ENCODE data around the gene CPSF2.
A peak's percentile ranks its signal among the peaks of the same experiment; 100 is the strongest.

CPSF2 gene

DNA sequence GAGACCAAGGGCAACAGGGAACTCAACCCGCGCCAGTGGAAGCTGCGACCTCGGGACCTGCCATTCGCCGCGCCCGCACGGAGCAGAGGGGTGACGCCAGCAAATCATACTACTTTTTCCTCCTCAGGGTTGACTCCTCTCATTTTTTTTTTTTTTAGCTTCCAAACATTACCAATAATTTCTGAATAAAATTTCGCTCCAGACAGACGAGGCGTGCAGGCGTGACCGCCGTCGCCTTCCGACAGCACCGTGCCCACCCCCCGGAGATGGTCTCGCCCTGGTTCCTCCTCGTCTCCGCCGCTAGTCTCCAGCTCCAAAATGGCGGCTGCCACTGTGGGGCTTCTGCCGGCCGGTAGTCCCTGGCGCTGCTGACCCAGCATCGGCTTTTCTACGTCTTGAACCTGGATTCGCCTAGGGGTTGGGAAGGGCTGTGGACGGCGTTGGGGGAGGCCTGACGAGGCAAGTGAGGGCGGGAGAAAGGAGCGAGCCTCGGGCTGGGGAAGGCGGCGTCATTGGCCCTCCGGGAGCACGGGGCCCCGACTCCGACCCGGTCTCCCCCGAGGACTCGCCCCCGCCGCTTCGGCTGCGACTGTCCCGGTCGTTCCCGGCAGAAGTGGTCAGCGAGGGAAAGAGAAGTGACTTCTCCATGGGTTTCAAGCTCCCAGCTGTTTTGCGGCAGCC, at the start of gene CPSF2, which contains the start of gene NDUFB1:
Gene CPSF2 (plus strand): TSS at position 300 of the 681 bp plus-strand sequence. CDS start 9,016 bp downstream, outside the sequence.
Gene NDUFB1 (minus strand): TSS at position 37 of the 681 bp plus-strand sequence. CDS start 4,069 bp downstream, outside the sequence.
- H3K4me1 ChIP-seq (ENCODE audit: control insufficient read depth in 5 of 5, insufficient read depth in 5 of 5, low read length in 5 of 5), result peaks cover 0 to 28% (median 16%) of the 10 kb centered on the region in 5 donors
- H3K27me3 ChIP-seq (ENCODE audit: control insufficient read depth in 5 of 5, insufficient read depth in 4 of 5, low read length in 5 of 5), result no peaks in the 10 kb centered on the region
- H3K9ac ChIP-seq (ENCODE audit: low read length in 5 of 5), result peak within 1 kb of the TSS; percentile 93 to 100 (median 99)
- no peaks in the 10 kb centered on the region for H3K9me3 ChIP-seq (ENCODE audit: control insufficient read depth in 5 of 5, low read length in 5 of 5)
- peak within 1 kb of the TSS; percentile 82 to 98 (median 95) for H3K4me3 ChIP-seq (ENCODE audit: low read depth in 1 of 5, low read length in 5 of 5)
- peak within 1 kb of the TSS; percentile 97 for H3K27ac ChIP-seq (ENCODE audit: low read depth, low read length)
- H3K36me3 ChIP-seq (ENCODE audit: control insufficient read depth in 5 of 5, insufficient read depth in 5 of 5, low read length in 5 of 5), result peaks cover 1 to 16% (median 5%) of the 10 kb centered on the region in 5 donors

DNA sequence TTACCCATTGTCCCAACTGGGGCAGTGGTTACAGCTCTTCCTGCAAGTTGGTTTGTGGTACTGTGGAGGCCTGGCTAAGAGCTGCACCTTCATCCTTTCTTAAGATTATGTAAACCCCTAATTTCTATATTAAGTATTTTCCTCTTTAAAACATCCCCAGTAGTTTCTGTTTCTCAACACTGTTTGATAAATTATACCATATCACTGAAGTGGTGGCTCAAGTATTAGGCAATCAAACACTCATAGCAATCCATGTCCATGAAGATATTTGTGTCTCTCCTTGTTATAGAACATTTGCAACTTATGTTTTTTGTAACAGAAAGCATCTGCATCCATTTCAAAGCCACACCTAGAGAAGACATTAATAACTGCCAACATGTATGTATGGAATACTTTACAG, 47.2 kb upstream of the CPSF2 start:
- Histone ChIP-seq H3K36me3 (ENCODE audit: control insufficient read depth in 5 of 5, insufficient read depth in 5 of 5, low read length in 5 of 5) (peaks cover 12 to 41% (median 24%) of the 10 kb centered on the region in 5 donors), H3K4me1 (ENCODE audit: control insufficient read depth in 5 of 5, insufficient read depth in 5 of 5, low read length in 5 of 5) (peaks cover 0 to 16% (median 0%) of the 10 kb centered on the region in 5 donors), H3K9me3 (ENCODE audit: control insufficient read depth in 5 of 5, low read length in 5 of 5) (no peaks in the 10 kb centered on the region), H3K4me3 (ENCODE audit: low read depth in 1 of 5, low read length in 5 of 5) (no peak overlapping the region), H3K27ac (ENCODE audit: low read depth, low read length) (no peak overlapping the region), H3K27me3 (ENCODE audit: control insufficient read depth in 5 of 5, insufficient read depth in 4 of 5, low read length in 5 of 5) (no peaks in the 10 kb centered on the region), H3K9ac (ENCODE audit: low read length in 5 of 5) (no peak overlapping the region)

DNA sequence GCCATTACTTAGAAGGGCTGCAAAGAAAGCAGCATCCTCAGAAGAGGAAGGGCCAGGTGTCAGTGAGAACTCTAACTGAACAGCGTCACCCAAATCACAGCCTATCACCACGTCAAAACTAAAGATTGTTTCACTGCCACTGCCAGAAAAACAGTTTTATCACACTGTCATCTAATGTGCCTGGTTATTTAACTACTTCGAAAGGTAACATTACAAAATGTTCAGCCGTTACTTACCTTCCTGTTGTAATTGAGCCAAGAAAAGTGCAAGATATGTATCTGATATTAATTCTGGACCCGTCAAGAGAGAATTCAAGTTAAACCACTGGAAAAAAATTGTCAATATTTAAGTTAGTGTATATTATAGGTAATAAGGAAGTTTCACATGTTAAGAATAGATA, 33.3 kb upstream of the CPSF2 start:
- no peak overlapping the region for H3K27ac ChIP-seq (ENCODE audit: low read depth, low read length)
- no peak overlapping the region for H3K4me3 ChIP-seq (ENCODE audit: low read depth in 1 of 5, low read length in 5 of 5)
- H3K9me3 ChIP-seq (ENCODE audit: control insufficient read depth in 5 of 5, low read length in 5 of 5), result no peaks in the 10 kb centered on the region
- H3K27me3 ChIP-seq (ENCODE audit: control insufficient read depth in 5 of 5, insufficient read depth in 4 of 5, low read length in 5 of 5), result no peaks in the 10 kb centered on the region
- no peaks in the 10 kb centered on the region for H3K4me1 ChIP-seq (ENCODE audit: control insufficient read depth in 5 of 5, insufficient read depth in 5 of 5, low read length in 5 of 5)
- no peak overlapping the region for H3K9ac ChIP-seq (ENCODE audit: low read length in 5 of 5)
- H3K36me3 ChIP-seq (ENCODE audit: control insufficient read depth in 5 of 5, insufficient read depth in 5 of 5, low read length in 5 of 5), result peaks cover 25 to 70% (median 35%) of the 10 kb centered on the region in 5 donors

DNA sequence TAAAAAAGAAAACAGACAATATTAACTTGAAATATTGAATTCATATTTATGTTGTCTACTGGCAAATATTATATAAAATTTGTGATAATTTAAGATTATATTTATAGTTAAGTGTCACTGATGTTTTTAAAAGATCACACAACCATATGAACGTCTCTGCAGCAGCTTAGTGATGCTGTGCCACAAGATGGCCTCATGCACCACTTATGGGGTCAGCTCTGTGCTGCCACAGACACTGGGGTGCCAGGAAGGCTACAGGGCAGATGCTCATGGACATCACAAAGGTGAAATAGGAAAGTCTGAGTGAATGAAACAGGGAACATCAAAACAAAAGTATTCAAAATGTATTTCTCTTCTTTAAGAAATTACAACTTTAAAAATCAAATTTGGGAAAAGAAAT, 28.4 kb upstream of the CPSF2 start:
- peaks cover 8 to 50% (median 30%) of the 10 kb centered on the region in 5 donors for H3K36me3 ChIP-seq (ENCODE audit: control insufficient read depth in 5 of 5, insufficient read depth in 5 of 5, low read length in 5 of 5)
- no peak overlapping the region for H3K4me3 ChIP-seq (ENCODE audit: low read depth in 1 of 5, low read length in 5 of 5)
- no peak overlapping the region for H3K27ac ChIP-seq (ENCODE audit: low read depth, low read length)
- no peaks in the 10 kb centered on the region for H3K4me1 ChIP-seq (ENCODE audit: control insufficient read depth in 5 of 5, insufficient read depth in 5 of 5, low read length in 5 of 5)
- no peaks in the 10 kb centered on the region for H3K27me3 ChIP-seq (ENCODE audit: control insufficient read depth in 5 of 5, insufficient read depth in 4 of 5, low read length in 5 of 5)
- H3K9ac ChIP-seq (ENCODE audit: low read length in 5 of 5), result no peak overlapping the region
- no peaks in the 10 kb centered on the region for H3K9me3 ChIP-seq (ENCODE audit: control insufficient read depth in 5 of 5, low read length in 5 of 5)

DNA sequence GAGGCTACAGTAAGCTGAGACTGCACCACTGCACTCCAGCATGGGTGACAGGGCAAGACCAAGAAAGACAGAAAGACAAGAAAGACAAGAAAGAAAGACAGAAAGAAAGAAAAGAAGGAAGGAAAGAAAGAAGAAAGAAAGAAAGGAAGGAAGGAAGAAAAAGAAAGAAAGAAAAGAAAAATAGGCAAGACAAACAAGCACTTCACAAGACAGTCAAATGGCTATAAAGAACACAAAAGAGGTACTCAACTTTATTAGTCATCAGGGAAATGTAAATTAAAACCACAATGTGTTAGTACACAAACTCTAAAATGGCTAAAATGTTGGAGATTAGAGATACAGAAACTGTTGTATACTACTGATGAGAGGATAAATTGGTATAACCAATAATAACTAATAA, 22.0 kb upstream of the CPSF2 start:
- no peak overlapping the region for H3K9ac ChIP-seq (ENCODE audit: low read length in 5 of 5)
- H3K27ac ChIP-seq (ENCODE audit: low read depth, low read length), result no peak overlapping the region
- no peak overlapping the region for H3K4me3 ChIP-seq (ENCODE audit: low read depth in 1 of 5, low read length in 5 of 5)
- H3K36me3 ChIP-seq (ENCODE audit: control insufficient read depth in 5 of 5, insufficient read depth in 5 of 5, low read length in 5 of 5), result peaks cover 4 to 15% (median 11%) of the 10 kb centered on the region in 5 donors
- H3K9me3 ChIP-seq (ENCODE audit: control insufficient read depth in 5 of 5, low read length in 5 of 5), result no peaks in the 10 kb centered on the region
- H3K4me1 ChIP-seq (ENCODE audit: control insufficient read depth in 5 of 5, insufficient read depth in 5 of 5, low read length in 5 of 5), result peaks cover 1 to 13% (median 3%) of the 10 kb centered on the region in 5 donors
- H3K27me3 ChIP-seq (ENCODE audit: control insufficient read depth in 5 of 5, insufficient read depth in 4 of 5, low read length in 5 of 5), result no peaks in the 10 kb centered on the region

DNA sequence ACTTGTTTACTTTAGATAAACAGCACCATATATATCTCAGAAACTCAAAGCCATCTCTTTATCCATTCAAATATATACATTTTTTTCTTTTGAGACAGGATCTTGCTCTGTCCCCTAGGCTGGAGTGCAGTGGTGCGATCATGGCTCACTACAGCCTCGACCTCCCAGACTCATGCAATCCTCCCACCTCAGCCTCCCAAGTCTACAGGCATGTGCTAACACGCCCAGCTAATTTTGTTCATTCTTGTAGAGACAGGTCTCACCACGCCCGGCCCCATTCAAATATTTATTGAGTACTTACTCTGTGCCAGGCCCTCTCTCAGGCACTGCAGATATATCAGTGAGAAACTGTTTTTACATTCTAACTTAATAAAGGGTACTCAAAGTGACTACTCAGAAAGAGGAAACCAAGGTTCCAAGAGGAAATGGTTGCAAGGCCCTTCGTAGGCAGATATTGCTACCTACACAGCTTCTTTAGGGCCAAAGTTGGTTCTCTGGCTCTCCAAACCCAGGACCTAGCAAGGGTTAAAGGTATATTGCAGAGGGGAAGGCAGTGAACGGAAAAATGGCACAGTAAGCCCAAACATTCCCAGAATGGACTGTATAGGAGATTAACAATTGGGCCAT, 18.3 kb upstream of the CPSF2 start:
- H3K4me1 ChIP-seq (ENCODE audit: control insufficient read depth in 5 of 5, insufficient read depth in 5 of 5, low read length in 5 of 5), result peaks cover 6 to 21% (median 16%) of the 10 kb centered on the region in 5 donors
- no peaks in the 10 kb centered on the region for H3K27me3 ChIP-seq (ENCODE audit: control insufficient read depth in 5 of 5, insufficient read depth in 4 of 5, low read length in 5 of 5)
- H3K9ac ChIP-seq (ENCODE audit: low read length in 5 of 5), result no peak overlapping the region
- no peak overlapping the region for H3K4me3 ChIP-seq (ENCODE audit: low read depth in 1 of 5, low read length in 5 of 5)
- no peaks in the 10 kb centered on the region for H3K36me3 ChIP-seq (ENCODE audit: control insufficient read depth in 5 of 5, insufficient read depth in 5 of 5, low read length in 5 of 5)
- H3K27ac ChIP-seq (ENCODE audit: low read depth, low read length), result no peak overlapping the region
- no peaks in the 10 kb centered on the region for H3K9me3 ChIP-seq (ENCODE audit: control insufficient read depth in 5 of 5, low read length in 5 of 5)

DNA sequence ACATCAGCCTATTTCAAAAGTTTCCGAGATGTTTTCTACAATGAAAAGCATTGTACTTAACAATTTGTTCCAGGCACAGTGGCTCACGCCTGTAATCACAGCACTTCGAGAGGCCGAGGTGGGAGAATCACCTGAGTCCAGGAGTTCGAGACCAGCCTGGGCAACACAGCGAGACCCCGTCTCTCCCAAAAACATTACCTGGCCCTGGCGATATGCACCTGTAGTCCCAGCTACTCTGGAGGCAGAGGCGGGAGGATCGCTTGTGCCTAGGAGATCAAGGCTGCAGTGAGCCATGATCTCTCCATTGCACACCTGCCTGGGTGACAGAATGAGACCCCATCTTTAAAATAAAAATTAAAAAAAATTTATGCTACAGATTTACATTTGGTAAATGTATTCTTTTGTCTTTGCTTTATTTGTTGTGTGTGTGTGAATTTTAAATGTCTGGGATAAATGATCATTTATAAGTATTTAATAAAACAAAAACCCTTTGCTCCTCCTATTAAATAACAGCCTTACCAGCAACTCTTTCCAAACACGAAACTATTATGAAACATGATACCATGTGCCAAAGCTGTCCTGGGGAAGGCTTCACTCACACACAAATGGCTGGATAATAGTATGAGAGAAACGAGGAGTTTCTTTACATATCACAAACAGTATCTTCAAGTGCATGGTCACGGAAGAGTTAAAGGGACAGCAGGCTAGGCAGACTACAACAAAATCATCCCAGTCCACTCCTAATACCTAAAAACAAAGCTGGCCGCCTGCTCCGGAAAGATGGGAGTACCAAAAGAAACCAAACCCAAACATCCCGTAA, 16.5 kb upstream of the CPSF2 start:
- H3K4me3 ChIP-seq (ENCODE audit: low read depth in 1 of 5, low read length in 5 of 5), result peak overlapping the region; percentile 78 to 96 (median 90)
- H3K4me1 ChIP-seq (ENCODE audit: control insufficient read depth in 5 of 5, insufficient read depth in 5 of 5, low read length in 5 of 5), result peaks cover 6 to 26% (median 16%) of the 10 kb centered on the region in 5 donors
- peak overlapping the region; percentile 96 for H3K27ac ChIP-seq (ENCODE audit: low read depth, low read length)
- H3K9ac ChIP-seq (ENCODE audit: low read length in 5 of 5), result peak overlapping the region; percentile 71 to 83 (median 73)
- no peaks in the 10 kb centered on the region for H3K9me3 ChIP-seq (ENCODE audit: control insufficient read depth in 5 of 5, low read length in 5 of 5)
- H3K36me3 ChIP-seq (ENCODE audit: control insufficient read depth in 5 of 5, insufficient read depth in 5 of 5, low read length in 5 of 5), result no peaks in the 10 kb centered on the region
- H3K27me3 ChIP-seq (ENCODE audit: control insufficient read depth in 5 of 5, insufficient read depth in 4 of 5, low read length in 5 of 5), result no peaks in the 10 kb centered on the region

DNA sequence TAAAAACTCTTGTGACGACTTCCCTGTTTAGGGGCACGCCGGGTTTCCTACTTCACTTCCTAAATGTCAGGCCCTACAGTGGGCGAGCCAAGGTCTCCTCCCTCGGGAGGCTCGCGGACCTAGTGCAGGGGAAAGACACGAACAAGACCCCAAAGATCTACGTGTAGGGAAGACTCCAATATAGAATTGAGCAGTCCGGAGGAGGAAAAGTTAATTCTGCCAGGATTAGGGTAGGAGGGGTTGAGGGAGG, 16.0 kb upstream of the CPSF2 start:
- H3K9ac ChIP-seq (ENCODE audit: low read length in 5 of 5), result peak overlapping the region; percentile 71 to 83 (median 73)
- H3K4me1 ChIP-seq (ENCODE audit: control insufficient read depth in 5 of 5, insufficient read depth in 5 of 5, low read length in 5 of 5), result peaks cover 6 to 27% (median 16%) of the 10 kb centered on the region in 5 donors
- H3K4me3 ChIP-seq (ENCODE audit: low read depth in 1 of 5, low read length in 5 of 5), result peak overlapping the region; percentile 78 to 96 (median 90)
- peak overlapping the region; percentile 96 for H3K27ac ChIP-seq (ENCODE audit: low read depth, low read length)
- no peaks in the 10 kb centered on the region for H3K27me3 ChIP-seq (ENCODE audit: control insufficient read depth in 5 of 5, insufficient read depth in 4 of 5, low read length in 5 of 5)
- no peaks in the 10 kb centered on the region for H3K9me3 ChIP-seq (ENCODE audit: control insufficient read depth in 5 of 5, low read length in 5 of 5)
- H3K36me3 ChIP-seq (ENCODE audit: control insufficient read depth in 5 of 5, insufficient read depth in 5 of 5, low read length in 5 of 5), result no peaks in the 10 kb centered on the region

DNA sequence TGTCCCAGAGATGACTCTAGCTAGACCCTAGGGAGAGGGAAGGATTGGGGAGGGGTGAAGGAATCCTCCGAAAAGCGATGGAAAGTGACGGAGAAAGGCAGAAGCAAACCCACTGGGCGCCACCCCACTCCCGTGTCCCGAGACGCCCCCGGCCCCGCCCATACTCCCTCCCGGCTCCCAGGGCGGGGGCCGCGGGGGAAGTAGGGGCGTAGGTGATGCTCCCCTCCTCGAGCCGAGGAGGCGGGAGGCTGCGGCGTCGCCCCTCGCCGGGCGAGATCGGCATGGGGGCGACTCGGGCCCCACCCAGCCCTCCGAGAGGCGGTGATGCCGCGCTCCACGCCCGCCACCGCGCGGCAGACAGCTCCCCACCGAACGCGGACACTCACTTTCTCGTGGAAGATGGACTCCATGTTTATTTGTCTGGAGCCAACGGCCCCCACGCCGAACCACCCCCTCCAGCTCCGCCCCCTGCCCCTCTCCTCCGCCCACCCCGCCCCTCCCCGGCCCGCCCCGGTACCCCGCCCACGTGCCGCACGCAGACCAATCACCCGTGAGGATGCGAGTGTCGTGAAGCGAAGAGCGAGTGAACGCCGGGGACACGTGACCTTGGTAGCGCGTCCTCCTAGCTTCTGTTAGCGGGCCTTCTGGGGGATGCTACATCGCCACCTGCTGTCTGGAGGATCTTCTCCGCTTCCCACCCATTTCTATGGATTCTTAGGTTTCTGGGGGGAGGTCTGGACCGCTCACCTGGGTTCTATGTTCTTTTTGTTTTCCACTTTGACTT, 15.4 kb upstream of the CPSF2 start, which contains the start of gene ATXN3:
Gene ATXN3 (minus strand): TSS at position 440 of the 784 bp plus-strand sequence. CDS start 30 bp downstream, at position 410.
- peak within 1 kb of the TSS; percentile 78 to 96 (median 90) for H3K4me3 ChIP-seq (ENCODE audit: low read depth in 1 of 5, low read length in 5 of 5)
- H3K4me1 ChIP-seq (ENCODE audit: control insufficient read depth in 5 of 5, insufficient read depth in 5 of 5, low read length in 5 of 5), result peaks cover 6 to 27% (median 16%) of the 10 kb centered on the region in 5 donors
- H3K9ac ChIP-seq (ENCODE audit: low read length in 5 of 5), result peak within 1 kb of the TSS; percentile 71 to 83 (median 73)
- H3K27me3 ChIP-seq (ENCODE audit: control insufficient read depth in 5 of 5, insufficient read depth in 4 of 5, low read length in 5 of 5), result no peaks in the 10 kb centered on the region
- H3K27ac ChIP-seq (ENCODE audit: low read depth, low read length), result peak within 1 kb of the TSS; percentile 96
- no peaks in the 10 kb centered on the region for H3K9me3 ChIP-seq (ENCODE audit: control insufficient read depth in 5 of 5, low read length in 5 of 5)
- no peaks in the 10 kb centered on the region for H3K36me3 ChIP-seq (ENCODE audit: control insufficient read depth in 5 of 5, insufficient read depth in 5 of 5, low read length in 5 of 5)

All from subcutaneous abdominal adipose tissue (tissue), 5 donors.